Fibroblast of skin of right quadriceps (primary cell): ENCODE data around the gene SLC25A43.
"Not testable (repeated sequence)": the region's sequence is repeated elsewhere in the genome, so short reads cannot be mapped to it uniquely, and the experiment has no call there.

Experiments
- DNase-seq: peaks from one replicate; pipeline ENCODE4 v3.0.0-alpha.2; 2013

SLC25A43 gene

GRCh38 chrX:119398974-119399771, at the start of gene SLC25A43:
TSS of gene SLC25A43 (plus strand) at chrX:119399336. CDS start at chrX:119399404, 68 bp downstream.
- DNase-seq = peak; percentile 38

GRCh38 chrX:119359618-119360382, 39.3 kb upstream of the SLC25A43 start:
- DNase-seq = no peak

GRCh38 chrX:119361451-119361850, 37.7 kb upstream of the SLC25A43 start:
- not testable (repeated sequence) for DNase-seq

GRCh38 chrX:119362074-119362473, 37.1 kb upstream of the SLC25A43 start:
- not testable (repeated sequence) for DNase-seq

- DNase-seq = no peak
These were observed 35.7 kb upstream of the SLC25A43 start for GRCh38 chrX:119363391-119363790.

GRCh38 chrX:119371861-119372260, 27.3 kb upstream of the SLC25A43 start:
- not testable (repeated sequence) for DNase-seq

GRCh38 chrX:119374736-119375135, 24.4 kb upstream of the SLC25A43 start:
- DNase-seq = peak; percentile 60

- DNase-seq = peak; percentile 38
These were observed 23.6 kb upstream of the SLC25A43 start for GRCh38 chrX:119375561-119375960.

GRCh38 chrX:119376312-119376711, 22.8 kb upstream of the SLC25A43 start:
- no peak for DNase-seq

GRCh38 chrX:119381349-119381944, 17.7 kb upstream of the SLC25A43 start:
- no peak for DNase-seq

- no peak for DNase-seq
These were observed 16.5 kb upstream of the SLC25A43 start for GRCh38 chrX:119382606-119383005.

- DNase-seq = not testable (repeated sequence)
These were observed 12.5 kb upstream of the SLC25A43 start for GRCh38 chrX:119386685-119387084.

- DNase-seq = not testable (repeated sequence)
These were observed 11.7 kb upstream of the SLC25A43 start for GRCh38 chrX:119387426-119387825.

GRCh38 chrX:119389214-119389613, 9.9 kb upstream of the SLC25A43 start:
- no peak for DNase-seq

- DNase-seq = no peak
These were observed 9.2 kb upstream of the SLC25A43 start for GRCh38 chrX:119389871-119390501.

- no peak for DNase-seq
These were observed 7.9 kb upstream of the SLC25A43 start for GRCh38 chrX:119391279-119391678.

- DNase-seq = no peak
These were observed 6.0 kb upstream of the SLC25A43 start for GRCh38 chrX:119393144-119393543.

- no peak for DNase-seq
These were observed 556 bp upstream of the SLC25A43 start for GRCh38 chrX:119398587-119398973.

GRCh38 chrX:119399772-119400101, 601 bp downstream of the SLC25A43 start:
- peak; percentile 34 for DNase-seq

- DNase-seq = no peak
These were observed 2.4 kb downstream of the SLC25A43 start for GRCh38 chrX:119401569-119401968.

GRCh38 chrX:119402588-119402987, 3.5 kb downstream of the SLC25A43 start:
- no peak for DNase-seq

- peak; percentile 7 for DNase-seq
These were observed 7.6 kb downstream of the SLC25A43 start for GRCh38 chrX:119406776-119407175.

- DNase-seq = peak; percentile 9
These were observed 8.5 kb downstream of the SLC25A43 start for GRCh38 chrX:119407681-119408080.
